GM18873 (cell line): ENCODE results near the gene NXPH4.

ENCODE experiments used
- ATAC-seq: cut with Tn5 transposase; IDR thresholded peaks from one replicate; pipeline ENCODE4 v1.9.1; 2021; ENCODE audit warnings: mild to moderate bottlenecking, moderate library complexity, moderate number of reproducible peaks; ENCODE audit not compliant: unreplicated experiment, low FRiP score

The NXPH4 gene

GRCh38 chr12:57216014-57216911, at the start of gene NXPH4:
TSS of gene NXPH4 (plus strand) at chr12:57216794. CDS start at chr12:57216970, 176 bp downstream.
- no peak for ATAC-seq

GRCh38 chr12:57166971-57167371, 49.6 kb upstream of the NXPH4 start:
- ATAC-seq = no peak

- ATAC-seq = no peak
Observed at GRCh38 chr12:57168058-57168457, 48.5 kb upstream of the NXPH4 start.

- ATAC-seq = no peak
Observed at GRCh38 chr12:57169046-57169795, 47.4 kb upstream of the NXPH4 start.

GRCh38 chr12:57169969-57170368, 46.6 kb upstream of the NXPH4 start:
- ATAC-seq = no peak

GRCh38 chr12:57170408-57170807, 46.2 kb upstream of the NXPH4 start:
- ATAC-seq = no peak

- no peak for ATAC-seq
Observed at GRCh38 chr12:57170927-57171326, 45.7 kb upstream of the NXPH4 start.

GRCh38 chr12:57171668-57172067, 44.9 kb upstream of the NXPH4 start:
- no peak for ATAC-seq

GRCh38 chr12:57173089-57173488, 43.5 kb upstream of the NXPH4 start:
- ATAC-seq = no peak

- ATAC-seq = no peak
Observed at GRCh38 chr12:57173683-57174082, 42.9 kb upstream of the NXPH4 start.

- no peak for ATAC-seq
Observed at GRCh38 chr12:57175428-57176138, 41.0 kb upstream of the NXPH4 start.

- ATAC-seq = no peak
Observed at GRCh38 chr12:57176139-57176477, 40.5 kb upstream of the NXPH4 start.

GRCh38 chr12:57176846-57177245, 39.7 kb upstream of the NXPH4 start:
- no peak for ATAC-seq

- no peak for ATAC-seq
Observed at GRCh38 chr12:57177354-57177753, 39.2 kb upstream of the NXPH4 start.

GRCh38 chr12:57178213-57178612, 38.4 kb upstream of the NXPH4 start:
- no peak for ATAC-seq

GRCh38 chr12:57179331-57180086, 37.1 kb upstream of the NXPH4 start:
- ATAC-seq = no peak

- ATAC-seq = no peak
Observed at GRCh38 chr12:57180321-57180989, 36.1 kb upstream of the NXPH4 start.

GRCh38 chr12:57181072-57181471, 35.5 kb upstream of the NXPH4 start:
- no peak for ATAC-seq

GRCh38 chr12:57181561-57182155, 34.9 kb upstream of the NXPH4 start:
- no peak for ATAC-seq
